Endodermal cell (in vitro differentiated cells): ENCODE data around the gene GCLM. TPM values are rescaled to one million over a fixed set of nuclear protein-coding genes. Genes with fewer than 3 reads are reported as not detected.
"Not testable (repeated sequence)": the region's sequence is repeated elsewhere in the genome, so short reads cannot be mapped to it uniquely, and the experiment has no call there.

ENCODE experiments used
- DNase-seq: peaks from one replicate; pipeline ENCODE4 v3.0.0-alpha.2; 2017
- H3K27ac ChIP-seq: 2 replicates; pipeline ENCODE4 v1.5.1; 2013; ENCODE audit warnings: mild to moderate bottlenecking, low read depth, low read length, moderate library complexity
- H3K27me3 ChIP-seq: 2 replicates; pipeline ENCODE4 v1.6.1; 2013; ENCODE audit warnings: mild to moderate bottlenecking, low read length, moderate library complexity; ENCODE audit not compliant: insufficient read depth, control insufficient read depth, poor library complexity, severe bottlenecking
- H3K36me3 ChIP-seq: 2 replicates; pipeline ENCODE4 v1.7.0; 2013; ENCODE audit warnings: mild to moderate bottlenecking, low read length, moderate library complexity; ENCODE audit not compliant: control insufficient read depth, insufficient read depth
- H3K4me1 ChIP-seq: one replicate; pipeline ENCODE4 v1.7.0; 2013; ENCODE audit warnings: low read length; ENCODE audit not compliant: control insufficient read depth, insufficient read depth
- H3K4me3 ChIP-seq: 2 replicates; pipeline ENCODE4 v1.5.1; 2013; ENCODE audit warnings: mild to moderate bottlenecking, low read length, moderate library complexity
- H3K9ac ChIP-seq: 2 replicates; pipeline ENCODE4 v1.6.1; 2013; ENCODE audit warnings: mild to moderate bottlenecking, low read length, moderate library complexity; ENCODE audit not compliant: poor library complexity, severe bottlenecking; ENCODE audit errors: extremely low read depth
- H3K9me3 ChIP-seq: 2 replicates; pipeline ENCODE4 v1.6.1; 2013; ENCODE audit warnings: mild to moderate bottlenecking, low read length, moderate library complexity; ENCODE audit not compliant: control insufficient read depth
- H3K27ac Mint-ChIP-seq: 2 replicates; pipeline ENCODE4 v1.8.0; 2020; ENCODE audit warnings: mixed read lengths
- H3K27me3 Mint-ChIP-seq: 2 replicates; pipeline ENCODE4 v1.8.0; 2021; ENCODE audit warnings: mild to moderate bottlenecking, mixed read lengths; ENCODE audit not compliant: insufficient read depth
- H3K36me3 Mint-ChIP-seq: 2 replicates; pipeline ENCODE4 v1.8.0; 2020; ENCODE audit warnings: low read depth, mixed read lengths
- H3K4me1 Mint-ChIP-seq: 2 replicates; pipeline ENCODE4 v1.8.0; 2020; ENCODE audit warnings: mixed read lengths
- H3K4me3 Mint-ChIP-seq: 2 replicates; pipeline ENCODE4 v1.8.0; 2020; ENCODE audit warnings: mild to moderate bottlenecking, moderate library complexity, mixed read lengths
- H3K9me3 Mint-ChIP-seq: 2 replicates; pipeline ENCODE4 v1.8.0; 2020; ENCODE audit warnings: mild to moderate bottlenecking, mixed read lengths
- CTCF ChIP-seq: fragments of 200-600 bp; sonication (generic); conservative IDR thresholded peaks from 2 replicates; pipeline ENCODE4 v1.5.0; 2021; ENCODE audit warnings: antibody characterized with exemption, mild to moderate bottlenecking
- WGBS, 2 experiments: methylation state at CpG; one replicate each; pipeline versions ENCODE4 v1.1.5 to v1.1.7; 2013; ENCODE audit warnings: missing lambda C conversion rate in 2 of 2, mixed read lengths in 1 of 2; ENCODE audit not compliant: insufficient coverage in 1 of 2, insufficient read length in 1 of 2; 5-methylcytosine and 5-hydroxymethylcytosine counted together
- total RNA-seq, 2 donors: library from RNA; stranded (reverse); fragmentation: NEBNext Ultra II Directional in 1 of 2; extraction: Animal tissue kit (Norgen Biotek cat#: 25700) in 1 of 2; gene quantifications; 2 replicates in 1 of 2; 3 replicates in 1 of 2; pipeline ENCODE4 v1.2.1, GENCODE V29; 2021

The GCLM gene
- total RNA-seq, 2 donors from 2014 or later, result 14.0 to 19.4 TPM

DNA sequence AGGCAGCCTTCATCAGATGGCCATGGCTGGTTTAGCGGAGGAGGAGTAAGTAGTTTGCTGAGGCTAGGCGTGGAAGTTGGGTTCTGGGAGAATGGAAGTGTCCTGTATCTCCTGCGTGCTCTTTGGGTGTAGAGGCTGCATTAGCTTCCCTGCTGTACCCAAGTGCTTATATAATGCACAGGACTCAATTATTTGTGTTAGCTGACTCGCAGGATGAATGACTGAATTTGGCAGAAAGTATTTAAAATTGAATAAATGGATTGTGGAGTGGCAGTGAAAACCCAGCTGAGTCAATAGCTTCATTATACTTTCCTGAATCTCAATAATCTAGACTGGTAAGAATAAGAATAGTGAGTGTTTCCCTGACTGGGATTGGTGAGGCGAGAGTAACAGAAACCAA, 44.0 kb downstream of the GCLM start:
- WGBS, 2 experiments, result 91 to 100% methylated on average over 3 to 5 of the region's 5 CpGs
- no peak overlapping the region for H3K9ac ChIP-seq
- peaks cover 8% of the 10 kb centered on the region for H3K4me1 Mint-ChIP-seq

GRCh38 chr1:93864175-93864574, 45.1 kb downstream of the GCLM start:
- 65 to 77% methylated on average over 3 of the region's 3 CpGs for WGBS, 2 experiments
- no peak overlapping the region for H3K27ac Mint-ChIP-seq
- peaks cover 17% of the 10 kb centered on the region for H3K36me3 ChIP-seq
- peaks cover 15% of the 10 kb centered on the region for H3K36me3 Mint-ChIP-seq
- H3K9me3 Mint-ChIP-seq, result peaks cover 3% of the 10 kb centered on the region
- no peak overlapping the region for H3K9ac ChIP-seq
- H3K4me1 Mint-ChIP-seq, result peaks cover 8% of the 10 kb centered on the region
- peaks cover 7% of the 10 kb centered on the region for H3K27me3 Mint-ChIP-seq
- H3K9me3 ChIP-seq, result no peaks in the 10 kb centered on the region
- peak; percentile 67 for DNase-seq
- no peak overlapping the region for H3K4me3 Mint-ChIP-seq
- peaks cover 6% of the 10 kb centered on the region for H3K4me1 ChIP-seq
- peak overlapping the region; percentile 43 for H3K4me3 ChIP-seq
- no peaks in the 10 kb centered on the region for H3K27me3 ChIP-seq
- H3K27ac ChIP-seq, result no peak overlapping the region
- no peak for TF ChIP-seq CTCF

More for the DNA sequence above, 44.0 kb downstream of the GCLM start:
- DNase-seq, result no peak
- Histone ChIP-seq H3K9me3 (no peaks in the 10 kb centered on the region), H3K4me1 (peaks cover 6% of the 10 kb centered on the region), H3K27me3 (no peaks in the 10 kb centered on the region), H3K36me3 (peaks cover 26% of the 10 kb centered on the region), H3K27ac (no peak overlapping the region), H3K4me3 (no peak overlapping the region)
- Mint-ChIP-seq H3K4me3 (no peak overlapping the region), H3K36me3 (peaks cover 23% of the 10 kb centered on the region), H3K27ac (no peak overlapping the region), H3K9me3 (no peaks in the 10 kb centered on the region), H3K27me3 (peaks cover 3% of the 10 kb centered on the region)
- no peak for TF ChIP-seq CTCF

GRCh38 chr1:93857653-93858052, 51.6 kb downstream of the GCLM start:
- H3K27me3 Mint-ChIP-seq, H3K27ac ChIP-seq, H3K9ac ChIP-seq, H3K4me3 ChIP-seq, H3K36me3 ChIP-seq, H3K4me1 Mint-ChIP-seq, H3K27me3 ChIP-seq, H3K4me3 Mint-ChIP-seq, H3K4me1 ChIP-seq, H3K27ac Mint-ChIP-seq, DNase-seq, H3K36me3 Mint-ChIP-seq: not testable (repeated sequence)
- H3K9me3 Mint-ChIP-seq, result peaks cover 44% of the 10 kb centered on the region
- WGBS, 2 experiments, result 80 to 88% methylated on average over 1 of the region's 3 CpGs
- peaks cover 13% of the 10 kb centered on the region for H3K9me3 ChIP-seq

DNA sequence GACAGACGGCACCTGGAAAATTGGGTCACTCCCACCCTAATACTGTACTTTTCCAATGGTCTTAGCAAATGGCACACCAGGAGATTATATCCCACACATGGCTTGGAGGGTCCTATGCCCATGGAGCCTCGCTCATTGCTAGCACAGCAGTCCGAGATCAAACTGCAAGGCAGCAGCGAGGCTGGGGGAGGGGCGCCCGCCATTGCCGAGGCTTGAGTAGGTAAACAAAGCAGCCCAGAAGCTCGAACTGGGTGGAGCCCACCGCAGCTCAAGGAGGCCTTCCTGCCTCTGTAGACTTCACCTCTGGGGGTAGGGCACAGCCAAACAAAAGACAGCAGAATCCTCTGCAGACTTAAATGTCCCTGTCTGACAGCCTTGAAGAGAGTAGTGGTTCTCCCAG, 53.2 kb downstream of the GCLM start:
- H3K27ac Mint-ChIP-seq, H3K4me3 Mint-ChIP-seq, H3K27me3 ChIP-seq, H3K4me1 Mint-ChIP-seq, DNase-seq, H3K27me3 Mint-ChIP-seq, H3K4me3 ChIP-seq, H3K9ac ChIP-seq, H3K27ac ChIP-seq, H3K4me1 ChIP-seq, H3K36me3 Mint-ChIP-seq, H3K36me3 ChIP-seq: not testable (repeated sequence)
- peaks cover 44% of the 10 kb centered on the region for H3K9me3 Mint-ChIP-seq
- peaks cover 13% of the 10 kb centered on the region for H3K9me3 ChIP-seq
- 98% methylated on average over 9 of the region's 9 CpGs; no CpG with 5 or more reads in 1 of the 2 experiments for WGBS, 2 experiments
